Occipital lobe (tissue), 2 donors: ENCODE data around the gene IL20RA. TPM values are rescaled to one million over a fixed set of nuclear protein-coding genes. Genes with fewer than 3 reads are reported as not detected.

Experiments
- DNase-seq: peaks from one replicate; lab custom pipeline; 2025; lab: John Stamatoyannopoulos, UW
- total RNA-seq: library from RNA; depleted of rRNA; stranded (reverse); fragments of >200 nt; gene quantifications from one replicate; pipeline ENCODE4 v1.2.3, GENCODE V29; 2014

Gene IL20RA
- total RNA-seq, 1 donor from 2014 or later: 0.16 TPM

- DNase-seq: no peak
These were observed 541 bp upstream of the IL20RA start for GRCh38 chr6:137045222-137045789.

- no peak for DNase-seq
These were observed 927 bp downstream of the IL20RA start for GRCh38 chr6:137043710-137044365.

GRCh38 chr6:137040393-137040792 is 4.4 kb downstream of the IL20RA start:
- no peak for DNase-seq

- no peak for DNase-seq
These were observed 5.8 kb downstream of the IL20RA start for GRCh38 chr6:137039010-137039409.

- no peak for DNase-seq
These were observed 8.0 kb downstream of the IL20RA start for GRCh38 chr6:137036566-137037300.

GRCh38 chr6:137033828-137034227 is 10.9 kb downstream of the IL20RA start:
- DNase-seq: no peak

GRCh38 chr6:137031122-137031521 is 13.6 kb downstream of the IL20RA start:
- DNase-seq: no peak

GRCh38 chr6:137028912-137029311 is 15.9 kb downstream of the IL20RA start:
- DNase-seq: no peak

- DNase-seq: no peak
These were observed 18.7 kb downstream of the IL20RA start for GRCh38 chr6:137025786-137026730.

- no peak for DNase-seq
These were observed 20.4 kb downstream of the IL20RA start for GRCh38 chr6:137024237-137024990.

GRCh38 chr6:137020776-137021175 is 24.0 kb downstream of the IL20RA start:
- no peak for DNase-seq

GRCh38 chr6:137019476-137020272 is 25.1 kb downstream of the IL20RA start:
- no peak for DNase-seq

GRCh38 chr6:137017081-137017480 is 27.7 kb downstream of the IL20RA start:
- DNase-seq: no peak

GRCh38 chr6:137016356-137016755 is 28.4 kb downstream of the IL20RA start:
- DNase-seq: no peak

GRCh38 chr6:137015943-137016342 is 28.8 kb downstream of the IL20RA start:
- DNase-seq: no peak

- DNase-seq: no peak
These were observed 30.8 kb downstream of the IL20RA start for GRCh38 chr6:137013738-137014602.

- no peak for DNase-seq
These were observed 31.7 kb downstream of the IL20RA start for GRCh38 chr6:137013031-137013430.

GRCh38 chr6:137011406-137011805 is 33.4 kb downstream of the IL20RA start:
- no peak for DNase-seq

- no peak for DNase-seq
These were observed 34.5 kb downstream of the IL20RA start for GRCh38 chr6:137010128-137010718.
